NB4 (cell line): ENCODE measurements around the gene SFTPB.
A peak's percentile ranks its signal among the peaks of the same experiment; 100 is the strongest.

ENCODE experiments used
- DNase-seq: peaks from one replicate; pipeline ENCODE4 v3.0.0; 2010; ENCODE audit warnings: low read depth
- H3K4me3 ChIP-seq: one replicate; pipeline ENCODE4 v1.5.1; 2011; ENCODE audit warnings: mild to moderate bottlenecking, low read depth, low read length, moderate library complexity
- CTCF ChIP-seq: IDR thresholded peaks from one replicate; pipeline ENCODE4 v1.5.1; 2012; ENCODE audit warnings: low read depth, low read length
- MAX ChIP-seq: IDR thresholded peaks from 2 replicates; pipeline ENCODE4 v1.6.1; 2011; ENCODE audit warnings: low read depth, low read length
- MYC ChIP-seq: IDR thresholded peaks from 2 replicates; pipeline ENCODE4 v1.6.1; 2011; ENCODE audit warnings: low read depth, low read length
- POLR2A ChIP-seq: IDR thresholded peaks from 2 replicates; pipeline ENCODE4 v1.6.1; 2011; ENCODE audit warnings: mild to moderate bottlenecking; ENCODE audit not compliant: insufficient read length; ENCODE audit errors: extremely low read depth

Gene SFTPB

GRCh38 chr2:85652056-85652455 is 15.9 kb downstream of the SFTPB start:
- DNase-seq, result no peak
- no peak overlapping the region for H3K4me3 ChIP-seq
- TF ChIP-seq CTCF (no peak), POLR2A (no peak), MYC (no peak), MAX (no peak)

- TF ChIP-seq CTCF, result no peak
- no peak for TF ChIP-seq MYC
- no peak for TF ChIP-seq POLR2A
- TF ChIP-seq MAX, result no peak
- no peak overlapping the region for H3K4me3 ChIP-seq
- DNase-seq, result no peak
Measured at GRCh38 chr2:85651097-85651496, 16.9 kb downstream of the SFTPB start.

GRCh38 chr2:85650456-85650855 is 17.5 kb downstream of the SFTPB start:
- DNase-seq, result no peak
- TF ChIP-seq POLR2A, result no peak
- no peak for TF ChIP-seq CTCF
- TF ChIP-seq MYC, result no peak
- H3K4me3 ChIP-seq, result no peak overlapping the region

- TF ChIP-seq CTCF (no peak), MAX (no peak), MYC (no peak)
- H3K4me3 ChIP-seq, result no peak overlapping the region
- no peak for DNase-seq
Measured at GRCh38 chr2:85649201-85650190, 18.5 kb downstream of the SFTPB start.

- peak; percentile 68 for DNase-seq
Measured at GRCh38 chr2:85648619-85649018, 19.4 kb downstream of the SFTPB start.

More at GRCh38 chr2:85648619-85649018, 19.4 kb downstream of the SFTPB start:
- TF ChIP-seq MYC, result no peak
- peak; percentile 40 for TF ChIP-seq CTCF
- no peak overlapping the region for H3K4me3 ChIP-seq
